ENCODE data around the gene TAF5.
A peak's percentile ranks its signal among the peaks of the same experiment; 100 is the strongest.
"Not testable (repeated sequence)": the region's sequence is repeated elsewhere in the genome, so short reads cannot be mapped to it uniquely, and the experiment has no call there.

TAF5 gene

DNA sequence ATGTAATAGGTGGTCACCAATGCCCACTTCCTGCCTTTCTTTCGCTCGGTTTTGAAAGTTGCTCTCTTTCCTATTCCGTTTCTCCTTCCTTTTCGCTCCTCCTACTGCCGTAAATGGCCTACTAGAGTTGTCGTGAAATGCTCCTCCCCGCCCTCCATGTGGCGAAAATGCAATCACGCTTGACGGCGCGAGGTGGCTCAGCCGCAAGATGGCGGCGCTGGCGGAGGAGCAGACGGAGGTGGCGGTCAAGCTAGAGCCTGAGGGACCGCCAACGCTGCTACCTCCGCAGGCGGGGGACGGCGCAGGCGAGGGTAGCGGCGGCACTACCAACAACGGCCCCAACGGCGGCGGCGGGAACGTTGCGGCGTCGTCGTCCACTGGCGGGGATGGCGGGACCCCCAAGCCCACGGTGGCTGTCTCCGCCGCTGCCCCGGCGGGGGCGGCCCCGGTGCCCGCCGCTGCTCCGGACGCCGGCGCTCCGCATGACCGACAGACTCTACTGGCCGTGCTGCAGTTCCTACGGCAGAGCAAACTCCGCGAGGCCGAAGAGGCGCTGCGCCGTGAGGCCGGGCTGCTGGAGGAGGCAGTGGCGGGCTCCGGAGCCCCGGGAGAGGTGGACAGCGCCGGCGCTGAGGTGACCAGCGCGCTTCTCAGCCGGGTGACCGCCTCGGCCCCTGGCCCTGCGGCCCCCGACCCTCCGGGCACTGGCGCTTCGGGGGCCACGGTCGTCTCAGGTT lies at the start of gene TAF5:
Gene TAF5, plus strand, starts transcription at position 195 of the 737 bp plus-strand sequence. Its CDS starts 14 bp downstream, at position 209.
- DNase-seq, result peak; percentile 91

DNA sequence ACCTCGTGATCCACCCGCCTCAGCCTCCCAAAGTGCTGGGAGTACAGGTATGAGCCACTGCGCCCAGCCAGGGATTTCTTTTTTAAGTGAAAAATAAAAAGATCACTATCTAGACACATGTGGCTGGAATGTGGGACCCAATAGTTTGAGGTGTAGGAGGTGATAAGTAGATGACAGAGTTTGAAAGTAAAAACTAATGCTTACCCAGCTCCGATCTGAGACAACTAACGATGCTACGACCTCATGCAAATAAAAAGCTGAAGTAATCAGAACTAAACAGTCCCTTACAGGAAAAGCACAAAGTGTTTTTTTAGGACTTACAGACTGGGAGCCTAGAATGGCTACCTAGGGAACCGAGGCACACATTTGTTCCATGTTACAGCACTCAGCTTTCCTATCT lies 39.9 kb upstream of the TAF5 start:
- no peak for DNase-seq

DNA sequence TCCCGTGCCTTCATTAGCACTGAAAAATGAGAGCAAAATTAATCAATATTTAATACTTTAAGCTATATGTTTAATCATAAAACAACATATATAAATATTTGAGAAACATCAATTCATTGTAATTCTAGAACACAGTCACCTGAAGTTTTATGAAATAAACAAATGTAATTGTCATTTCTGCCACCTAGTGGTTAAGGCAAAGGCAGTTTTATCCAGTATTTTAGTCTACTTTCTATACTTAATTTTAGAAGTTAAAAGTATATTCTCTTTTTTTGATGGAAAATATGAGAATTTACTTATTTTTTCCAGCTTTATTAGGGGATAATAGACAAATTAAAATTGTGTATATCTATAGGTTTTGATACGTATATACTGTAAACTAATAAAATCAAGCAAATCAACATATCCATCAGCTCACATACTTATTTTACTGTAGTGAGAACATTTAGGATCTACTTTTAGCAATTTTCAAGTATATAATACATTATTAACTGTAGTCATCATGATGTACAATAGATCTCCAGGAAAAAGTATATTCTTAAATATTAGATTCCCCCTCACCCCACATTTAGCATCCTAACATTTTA lies 33.7 kb upstream of the TAF5 start:
- no peak for DNase-seq

DNA sequence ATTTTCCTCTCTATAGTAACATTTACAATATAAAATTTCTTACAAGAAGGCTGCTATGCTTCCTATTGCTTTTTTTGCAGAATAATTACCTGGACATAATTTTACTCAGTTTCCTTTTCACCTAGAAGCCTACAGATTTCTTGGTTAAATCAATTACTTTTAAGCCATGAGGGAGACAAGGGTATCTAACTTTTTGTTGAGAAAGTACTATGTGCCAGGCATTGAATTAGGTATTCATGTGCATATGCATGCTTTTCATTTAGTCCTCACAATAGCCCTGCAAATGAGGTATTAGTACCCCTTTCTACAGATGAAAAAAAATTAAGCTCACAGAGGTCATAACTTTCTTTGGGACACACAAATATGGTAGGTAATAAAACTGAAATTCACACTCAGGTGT lies 33.2 kb upstream of the TAF5 start:
- DNase-seq, result no peak

DNA sequence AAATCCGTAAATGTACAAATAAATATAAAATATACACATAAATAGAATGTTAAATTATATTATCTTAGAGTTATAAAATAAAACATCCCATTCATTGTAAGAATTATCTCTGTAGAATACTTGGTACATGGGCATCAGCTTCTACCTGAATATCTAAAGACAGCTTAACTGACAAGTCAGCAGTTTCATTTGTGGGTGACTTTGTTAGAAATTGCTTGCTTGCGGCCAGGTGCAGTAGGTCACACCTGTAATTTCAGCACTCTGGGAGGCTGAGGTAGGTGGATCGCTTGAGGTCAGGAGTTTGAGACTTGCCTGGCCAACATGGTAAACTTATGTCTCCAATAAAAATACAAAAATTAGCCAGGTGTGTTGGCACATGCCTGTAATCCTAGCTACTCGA lies 31.4 kb upstream of the TAF5 start:
- DNase-seq, result no peak

DNA sequence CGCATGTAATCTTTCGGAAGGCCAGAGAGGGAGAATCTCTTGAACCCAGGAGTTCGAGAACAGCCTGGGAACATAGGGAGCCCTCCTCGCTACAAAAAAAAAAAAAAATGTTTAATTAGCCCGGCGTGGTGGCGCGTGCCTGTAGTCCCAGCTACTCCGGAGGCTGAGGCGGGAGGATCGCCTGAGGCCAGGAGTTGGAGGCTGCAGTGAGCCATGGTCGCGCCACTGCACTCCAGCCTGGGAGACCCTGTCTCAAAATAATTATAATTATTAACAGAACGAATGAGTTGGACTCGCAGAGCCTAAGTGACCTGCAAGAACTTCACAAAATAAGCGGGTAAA lies 17.6 kb upstream of the TAF5 start:
- DNase-seq, result no peak

DNA sequence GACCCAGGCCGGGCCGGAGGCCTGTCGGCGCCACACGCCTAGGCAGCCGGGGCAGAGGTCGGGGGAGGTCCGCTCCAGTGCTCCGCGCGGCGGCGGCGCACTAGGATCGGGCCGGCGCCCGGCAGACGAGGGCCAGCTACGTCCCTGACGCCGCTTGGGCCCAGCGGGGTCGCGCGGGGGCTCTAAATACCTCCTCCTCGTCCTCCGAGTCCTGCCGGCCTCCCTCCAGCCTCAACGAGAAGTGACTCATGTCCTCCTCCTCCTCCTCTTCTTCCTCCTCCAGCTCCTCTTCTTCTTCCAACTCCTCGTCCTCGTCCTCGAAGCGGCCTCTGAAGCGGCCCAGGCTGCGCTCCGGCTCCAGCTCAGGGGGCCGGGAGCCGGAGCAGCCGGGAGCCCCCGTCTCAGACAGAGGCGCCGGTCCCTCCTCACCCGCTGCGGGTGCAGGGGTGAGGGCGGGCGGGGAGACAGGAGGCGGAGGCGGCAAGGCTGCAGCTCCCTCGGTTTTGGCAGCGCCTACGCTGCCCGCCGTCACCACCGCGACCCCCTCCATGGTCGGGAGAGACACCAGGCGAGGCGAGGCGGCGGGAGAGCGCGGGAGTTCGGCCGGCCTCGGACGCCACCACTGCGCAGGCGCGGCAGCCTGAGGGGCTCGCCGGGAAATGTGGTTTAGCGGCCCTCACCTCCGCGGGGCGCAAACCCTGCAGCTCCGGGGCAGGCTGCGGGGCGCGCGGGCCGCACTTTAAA lies 17.1 kb upstream of the TAF5 start, which contains the start of gene PCGF6:
Gene PCGF6, minus strand, starts transcription at position 624 of the 744 bp plus-strand sequence. Its CDS starts 74 bp downstream, at position 550.
- peak; percentile 75 for DNase-seq

DNA sequence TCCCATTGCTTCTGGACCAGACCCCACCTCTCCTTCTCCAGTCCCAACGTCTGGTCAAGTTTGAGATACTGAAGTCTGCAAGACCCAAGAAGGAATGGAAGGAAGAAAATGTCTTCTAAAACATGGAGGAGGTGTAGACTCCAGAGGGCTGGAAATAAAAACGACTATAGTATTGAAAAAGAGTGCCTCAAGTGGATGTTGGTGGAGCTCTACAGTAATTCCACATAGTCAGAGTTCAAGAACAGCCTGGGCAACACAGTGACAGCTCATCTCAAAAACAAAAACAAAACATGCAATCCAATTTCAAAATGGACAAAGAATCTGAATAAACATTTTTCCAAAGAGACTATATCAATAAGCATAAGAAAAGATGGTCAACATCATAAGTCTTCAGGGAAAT lies 14.5 kb upstream of the TAF5 start:
- DNase-seq, result no peak

DNA sequence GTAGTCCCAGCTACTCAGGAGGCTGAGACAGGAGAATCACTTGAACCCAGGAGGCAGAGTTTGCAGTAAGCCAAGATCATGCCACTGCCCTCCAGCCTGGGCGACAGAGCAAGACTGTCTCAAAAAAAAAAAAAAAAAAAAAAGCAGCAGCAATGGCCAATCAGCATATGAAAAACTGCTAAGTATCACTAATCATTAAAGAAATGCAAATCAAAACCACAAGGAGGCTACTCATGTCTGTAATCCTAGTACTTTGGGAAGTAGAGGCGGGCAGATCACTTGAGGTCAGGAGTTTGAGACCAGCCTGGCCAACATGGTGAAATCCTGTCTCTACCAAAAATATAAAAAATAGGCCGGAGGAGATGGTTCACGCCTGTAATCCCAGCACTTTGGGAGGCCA lies 13.2 kb upstream of the TAF5 start:
- DNase-seq, result not testable (repeated sequence)

DNA sequence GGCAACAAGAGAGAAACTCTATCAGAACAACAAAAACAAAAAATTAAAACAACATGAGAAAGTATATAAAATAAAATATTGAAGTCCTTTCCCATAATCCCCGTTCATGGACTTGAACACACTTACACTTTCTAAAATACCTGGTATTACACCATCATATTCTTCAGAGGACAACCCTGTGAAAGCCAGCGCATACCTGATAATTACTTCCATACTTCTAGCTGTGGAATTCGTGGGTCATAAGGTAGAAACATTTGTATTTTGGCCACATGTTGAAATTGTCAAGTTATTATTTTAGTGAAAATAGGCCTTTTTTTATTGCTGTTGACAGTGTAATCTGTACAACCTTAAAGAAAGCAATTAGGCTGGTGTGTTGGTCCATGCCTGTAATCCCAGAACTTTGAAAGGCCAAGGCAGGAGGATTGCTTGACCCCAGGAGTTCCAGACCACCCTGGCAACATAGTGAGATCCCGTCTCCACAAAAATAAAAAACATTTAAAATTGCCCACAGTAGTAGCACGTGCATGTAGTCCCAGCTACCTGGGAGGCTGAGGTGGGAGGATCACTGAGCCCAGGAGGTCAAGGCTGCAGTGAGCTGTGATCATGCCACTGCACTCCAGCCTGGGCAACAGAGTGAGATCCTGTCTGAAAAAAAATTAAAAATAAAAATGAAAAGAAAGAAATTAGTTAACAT lies 11.7 kb upstream of the TAF5 start:
- no peak for DNase-seq

DNA sequence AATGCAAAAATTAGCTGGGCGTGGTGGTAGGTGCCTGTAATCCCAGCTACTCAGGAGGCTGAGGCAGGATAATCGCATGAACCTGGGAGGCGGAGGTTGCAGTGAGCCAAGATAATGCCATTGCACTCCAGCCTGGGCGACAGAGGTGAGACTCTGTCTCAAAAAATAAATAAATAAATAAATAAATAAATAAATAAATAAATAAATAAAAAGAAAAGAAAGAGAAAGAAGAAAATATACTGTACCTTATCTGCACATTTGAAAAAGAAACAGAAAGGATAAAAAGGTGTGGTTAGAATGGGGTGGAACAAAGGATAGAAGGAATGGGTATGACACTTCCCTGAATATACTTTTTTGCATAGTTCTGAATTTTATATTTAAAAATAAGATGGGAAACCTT lies 8.3 kb upstream of the TAF5 start:
- DNase-seq, result not testable (repeated sequence)

DNA sequence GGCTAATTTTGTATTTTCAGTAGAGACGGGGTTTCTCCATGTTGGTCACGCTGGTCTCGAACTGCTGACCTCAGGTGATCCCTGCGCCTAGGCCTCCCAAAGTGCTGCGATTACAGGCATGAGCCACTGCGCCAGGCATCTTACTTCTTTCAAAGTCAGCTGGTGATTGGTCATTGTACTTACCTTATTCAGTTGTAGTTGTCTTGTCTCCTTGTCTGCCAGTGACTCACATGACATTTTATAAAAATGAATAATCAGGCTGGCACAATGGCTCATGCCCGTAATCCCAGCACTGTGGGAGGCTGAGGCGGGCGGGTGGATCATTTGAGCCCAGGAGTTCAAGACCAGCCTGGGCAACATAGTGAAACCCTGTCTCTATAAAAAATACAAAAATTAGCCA lies 7.0 kb upstream of the TAF5 start:
- DNase-seq, result not testable (repeated sequence)

DNA sequence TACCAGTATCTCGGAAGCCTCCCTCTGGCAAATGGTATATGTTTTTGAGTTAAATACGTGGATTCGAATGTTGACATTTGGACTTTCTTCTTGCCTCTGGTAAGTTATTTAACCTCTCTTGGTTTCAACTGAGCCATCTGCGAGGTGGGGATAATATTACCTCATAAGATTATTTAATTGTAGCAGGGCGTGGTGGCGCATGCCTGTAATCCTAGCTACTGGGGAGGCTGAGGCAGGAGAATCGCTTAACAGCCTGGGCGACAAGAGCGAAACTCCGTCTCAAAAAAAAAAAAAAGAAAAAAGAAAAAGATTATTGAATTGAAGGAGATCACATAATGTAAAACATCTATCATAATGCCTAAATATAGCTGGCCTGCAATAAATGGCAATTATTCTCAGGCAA lies 396 bp upstream of the TAF5 start:
- DNase-seq, result peak; percentile 5

DNA sequence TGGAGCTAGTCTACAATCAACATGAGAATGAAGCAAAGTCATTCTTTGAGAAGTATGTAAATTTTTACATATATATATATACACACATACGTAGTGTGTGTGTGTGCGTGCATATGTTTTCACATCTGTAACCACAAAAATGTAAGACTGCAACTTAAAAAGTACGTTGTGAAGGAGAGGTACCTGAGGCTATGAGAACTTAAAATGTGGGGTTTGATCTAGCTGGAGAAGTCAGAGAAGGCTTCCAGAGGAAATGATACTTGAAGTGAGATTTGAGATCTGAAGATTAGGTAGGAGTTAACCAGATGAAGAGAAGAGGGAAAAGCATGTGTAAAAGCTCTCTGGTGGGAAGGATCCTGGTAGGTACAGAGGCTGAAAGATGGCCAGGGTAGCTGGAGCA lies 5.8 kb downstream of the TAF5 start:
- DNase-seq, result no peak

DNA sequence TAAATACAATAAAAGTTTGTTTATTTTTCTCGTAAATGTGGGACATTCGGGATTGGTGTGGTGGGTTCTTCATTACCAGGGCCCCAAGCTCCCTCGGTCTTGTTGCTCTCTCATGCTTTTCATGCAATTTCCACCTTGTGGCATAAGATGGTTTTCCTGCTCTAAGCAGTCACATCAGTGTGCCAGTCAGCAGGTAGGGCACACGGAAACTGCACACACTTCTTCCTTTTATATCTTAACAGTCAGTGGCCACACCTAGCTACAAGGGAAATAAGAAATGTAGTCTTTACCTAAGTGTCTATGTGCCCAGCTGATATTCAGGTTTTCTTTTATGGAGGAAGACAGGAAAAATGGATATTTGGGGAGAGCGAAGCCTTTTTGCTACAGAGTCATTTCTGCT lies 6.5 kb downstream of the TAF5 start:
- DNase-seq, result no peak

DNA sequence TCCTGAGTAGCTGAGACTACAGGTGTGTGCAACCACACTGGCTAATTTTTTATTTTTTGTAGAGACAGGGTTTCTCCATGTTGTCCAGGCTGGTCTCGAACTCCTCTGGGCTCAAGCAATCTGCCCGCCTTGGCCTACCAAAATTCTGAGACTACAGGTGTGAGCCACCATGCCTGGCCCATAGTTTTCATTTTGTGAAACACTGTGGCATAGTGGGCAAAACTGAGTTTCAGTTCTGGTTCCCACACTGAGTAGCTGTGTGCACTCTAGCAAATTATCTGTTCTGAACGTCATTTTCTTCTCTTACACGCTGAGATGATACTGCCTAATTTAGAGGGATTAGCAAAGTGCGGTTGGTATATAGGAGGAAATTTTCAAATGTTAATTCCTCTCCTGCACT lies 15.0 kb downstream of the TAF5 start:
- no peak for DNase-seq

DNA sequence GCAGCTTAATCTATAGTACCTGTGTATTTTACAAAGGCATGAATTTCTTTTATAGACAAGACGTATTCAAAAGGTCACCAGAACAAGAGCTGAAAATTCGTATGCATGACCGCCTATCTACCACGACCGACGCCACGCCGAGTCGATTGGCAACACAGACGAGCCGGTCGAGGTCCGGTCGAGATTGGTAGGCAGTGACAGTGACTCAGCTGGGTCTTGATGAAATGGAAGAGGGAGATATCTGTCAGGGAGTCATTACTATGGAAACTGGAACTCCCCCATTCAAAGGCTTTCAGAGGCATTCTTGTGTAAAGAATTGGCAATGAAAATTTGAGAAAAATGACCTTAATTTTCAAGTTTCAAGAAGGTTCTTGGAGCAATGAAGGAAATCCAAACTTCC lies 26.4 kb downstream of the TAF5 start:
- DNase-seq, result no peak

DNA sequence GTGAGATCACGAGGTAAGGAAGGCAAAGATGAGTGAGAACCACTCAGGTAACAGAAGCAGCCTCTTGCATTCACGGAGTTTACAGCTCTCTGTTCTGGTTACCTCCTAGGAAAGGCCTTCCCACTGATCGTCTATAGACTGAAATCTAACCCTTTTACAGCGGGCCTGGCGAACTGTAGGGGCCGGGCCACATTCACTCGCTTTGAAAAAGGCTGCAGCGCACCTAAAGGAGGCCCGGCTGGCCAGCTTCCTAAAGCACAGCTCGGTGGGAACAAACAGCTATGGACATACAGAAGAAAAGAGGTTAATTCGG lies 27.9 kb downstream of the TAF5 start:
- DNase-seq, result no peak

DNA sequence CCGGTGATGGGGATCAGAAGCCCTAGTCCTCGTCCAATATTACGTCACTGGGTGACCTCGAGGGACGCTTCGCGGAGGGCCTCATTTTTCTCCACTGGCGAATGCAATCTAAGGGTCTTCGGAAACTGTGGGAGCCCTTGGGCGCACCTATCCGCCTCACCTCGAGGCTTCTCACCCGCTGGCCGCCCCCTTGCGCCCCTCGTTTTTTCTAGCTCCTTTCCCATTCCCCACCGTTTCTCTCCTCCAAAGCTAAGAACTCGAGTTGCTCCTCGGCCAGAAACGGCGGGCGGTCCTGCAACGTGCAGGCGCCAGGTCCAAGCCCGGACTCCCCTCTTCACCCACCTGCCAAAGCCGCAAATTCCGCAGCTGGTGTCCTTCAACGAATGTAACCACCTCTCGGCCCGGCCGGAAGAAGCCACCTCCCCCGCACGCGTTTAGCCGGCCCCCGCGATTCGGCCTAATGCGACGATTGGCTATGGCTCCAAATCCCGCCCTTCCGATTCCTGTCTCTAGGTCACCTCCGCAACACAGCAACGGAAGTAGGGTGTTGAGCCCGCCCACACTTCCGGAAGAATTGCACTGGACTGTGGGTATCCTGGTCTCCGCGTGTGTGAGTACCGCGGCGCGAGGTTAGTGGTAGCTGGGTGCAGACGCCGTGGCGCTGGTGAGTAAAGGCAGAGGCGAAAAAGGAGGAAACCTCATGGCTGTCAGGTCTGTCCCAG lies 28.5 kb downstream of the TAF5 start, which contains the start of the genes ATP5MK and PDCD11:
Gene ATP5MK, minus strand, starts transcription at position 409 of the 722 bp plus-strand sequence. CDS start 4,018 bp downstream, outside the sequence.
Gene PDCD11, plus strand, starts transcription at position 560 of the 722 bp plus-strand sequence. CDS start 1,801 bp downstream, outside the sequence.
- peak; percentile 97 for DNase-seq

DNA sequence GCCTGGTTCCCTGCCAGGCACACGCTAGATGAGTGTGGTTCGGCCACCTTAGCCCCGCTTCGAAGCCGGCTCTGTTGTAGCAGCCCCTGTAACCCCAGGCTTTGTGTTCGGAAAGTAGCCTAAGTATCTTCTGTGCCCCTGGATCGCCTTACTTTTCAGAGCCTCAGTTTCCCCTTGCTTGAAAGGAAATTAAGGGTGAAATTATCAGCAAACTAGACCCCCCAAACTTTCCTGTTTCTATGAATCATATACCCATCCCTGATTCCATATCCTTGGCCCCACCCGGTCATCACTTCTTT lies 29.0 kb downstream of the TAF5 start:
- no peak for DNase-seq

DNA sequence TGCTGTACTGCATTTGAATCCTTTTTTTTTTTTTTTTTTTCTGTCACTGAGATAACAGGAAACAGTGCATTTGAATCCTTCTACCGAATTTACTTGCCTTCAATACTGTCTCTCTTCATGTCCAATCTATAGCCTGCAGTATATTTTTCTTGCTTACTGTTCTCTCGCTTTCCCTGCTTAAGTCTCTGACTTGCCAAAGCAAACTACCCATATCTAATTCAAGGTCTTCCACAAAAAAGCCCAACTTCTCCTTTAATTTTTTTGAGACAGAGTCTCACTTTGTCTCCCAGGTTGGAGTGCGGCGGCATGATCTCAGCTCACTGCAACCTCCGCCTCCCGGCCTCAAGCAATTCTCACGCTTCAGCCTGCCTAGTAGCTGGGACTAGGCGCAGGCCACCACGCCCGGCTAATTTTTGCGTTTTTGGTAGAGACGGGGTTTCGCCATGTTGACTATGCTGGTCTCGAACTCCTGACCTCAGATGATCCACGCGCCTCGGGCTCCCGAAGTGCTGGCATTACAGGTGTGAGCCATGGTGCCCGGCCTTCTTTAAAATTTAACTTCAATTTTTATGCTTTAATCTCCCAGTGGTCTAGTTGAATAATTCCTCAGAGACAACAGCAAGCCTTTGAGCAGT lies 29.5 kb downstream of the TAF5 start:
- no peak for DNase-seq

DNA sequence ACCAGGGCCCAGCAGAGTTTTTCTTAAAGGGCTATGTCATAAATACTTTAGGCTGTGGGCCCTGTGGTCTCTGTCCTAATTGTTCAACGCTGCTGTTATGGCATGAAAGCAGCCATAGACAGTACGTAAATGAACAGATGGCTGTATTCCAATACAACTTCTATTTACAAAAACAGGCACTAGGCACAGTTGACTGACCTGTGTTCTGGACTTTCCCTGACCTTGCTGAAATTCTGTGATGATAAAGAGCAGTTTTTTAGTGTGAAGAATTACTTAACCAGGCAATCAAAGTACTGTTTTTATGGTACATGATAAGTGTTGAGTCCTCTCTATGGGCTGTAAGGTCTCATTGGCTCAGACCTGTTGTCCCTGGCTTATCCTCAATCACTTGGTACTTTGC lies 45.8 kb downstream of the TAF5 start:
- DNase-seq, result no peak
